ENCODE measurements around the gene TKT.
"Not testable (repeated sequence)": the region's sequence is repeated elsewhere in the genome, so short reads cannot be mapped to it uniquely, and the experiment has no call there.

The TKT gene

DNA sequence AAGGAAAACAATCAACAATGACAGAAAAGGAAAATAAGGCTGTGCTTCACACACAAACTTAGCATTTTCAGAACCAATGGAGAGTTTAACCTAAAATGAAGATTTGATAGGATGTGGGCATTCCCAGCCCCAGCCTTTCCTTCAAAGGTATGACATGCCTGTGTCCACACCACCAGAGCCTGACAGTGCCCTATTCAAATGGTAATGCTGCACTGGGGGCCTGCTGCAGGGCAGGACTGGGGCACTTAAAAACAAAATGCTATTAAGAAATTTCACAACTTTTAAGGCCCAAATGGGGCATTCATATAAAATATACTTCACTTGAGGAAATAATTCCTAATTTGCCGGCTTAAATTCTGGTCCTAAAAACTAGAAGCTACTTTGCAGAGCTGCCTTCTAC lies 30.9 kb upstream of the TKT start:
- no peak overlapping the region for H3K9ac ChIP-seq
- no peak overlapping the region for H3K4me2 ChIP-seq
- H3K4me3 ChIP-seq: no peak overlapping the region

DNA sequence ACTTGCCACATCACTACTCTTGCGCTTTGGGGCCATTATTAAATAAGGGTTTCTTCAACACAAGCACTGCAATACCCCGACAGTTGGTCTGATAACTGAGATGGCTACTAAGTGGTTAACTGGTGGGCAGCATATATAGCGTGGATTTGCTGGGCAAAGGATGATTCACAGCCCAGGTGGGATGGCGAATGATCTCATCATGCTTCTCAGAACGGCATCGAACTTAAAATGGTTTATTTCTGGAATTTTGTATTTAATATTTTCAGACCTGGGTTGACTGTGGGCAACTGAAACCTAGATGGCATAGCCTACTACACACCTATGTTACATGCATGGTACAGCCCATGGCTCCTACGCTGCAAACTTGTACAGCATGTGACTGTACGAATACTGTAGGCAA lies 26.8 kb upstream of the TKT start:
- no peak overlapping the region for H3K9ac ChIP-seq
- H4K20me1 ChIP-seq: peaks cover 5% of the 10 kb centered on the region; the same call in 1 of the 2 replicates
- H3K27ac ChIP-seq: no peak overlapping the region
- no peak for TF ChIP-seq Cebpa-rat (IDR thresholded peaks at IDR 0.05)
- no peaks in the 10 kb centered on the region for H3K9me3 ChIP-seq
- H3K4me1 ChIP-seq: no peaks in the 10 kb centered on the region
- H3K27me3 ChIP-seq: no peaks in the 10 kb centered on the region
- peaks cover 52% of the 10 kb centered on the region for H3K36me3 ChIP-seq
- no peak overlapping the region for H3K4me2 ChIP-seq
- H3K4me3 ChIP-seq: no peak overlapping the region

More for the DNA sequence above, 30.9 kb upstream of the TKT start:
- Histone ChIP-seq H3K36me3 (peaks cover 83% of the 10 kb centered on the region), H4K20me1 (peaks cover 5% of the 10 kb centered on the region; the same call in 1 of the 2 replicates), H3K27me3 (no peaks in the 10 kb centered on the region), H3K4me1 (no peaks in the 10 kb centered on the region), H3K27ac (no peak overlapping the region), H3K9me3 (no peaks in the 10 kb centered on the region)
- TF ChIP-seq Cebpa-rat (IDR thresholded peaks at IDR 0.05): no peak

DNA sequence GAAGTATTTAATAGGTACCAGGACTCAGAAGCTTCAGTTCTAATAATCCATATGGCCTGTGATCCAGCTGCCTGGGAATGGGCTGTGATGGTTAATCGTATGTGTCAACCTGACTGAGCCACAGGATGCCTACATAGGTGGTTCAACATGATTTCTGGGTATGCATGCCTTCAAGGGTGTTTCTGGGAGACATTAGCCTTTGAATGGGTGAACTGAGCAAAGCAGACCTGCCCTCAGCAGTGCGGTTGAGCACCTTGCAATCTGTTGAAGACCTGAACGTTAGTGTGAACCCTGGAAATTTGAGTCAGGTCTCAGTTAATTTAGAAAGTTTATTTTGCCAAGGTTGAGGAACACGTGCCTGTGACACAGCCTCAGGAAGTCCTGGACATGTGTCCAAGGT lies 22.8 kb upstream of the TKT start:
- no peak overlapping the region for H3K4me2 ChIP-seq
- TF ChIP-seq Cebpa-rat (IDR thresholded peaks at IDR 0.05): no peak
- no peaks in the 10 kb centered on the region for H3K27me3 ChIP-seq
- H4K20me1 ChIP-seq: peaks cover 1% of the 10 kb centered on the region; the same call in 1 of the 2 replicates
- H3K4me3 ChIP-seq: no peak overlapping the region
- H3K27ac ChIP-seq: no peak overlapping the region
- no peaks in the 10 kb centered on the region for H3K9me3 ChIP-seq
- H3K4me1 ChIP-seq: no peaks in the 10 kb centered on the region
- peaks cover 13% of the 10 kb centered on the region for H3K36me3 ChIP-seq
- H3K9ac ChIP-seq: no peak overlapping the region

DNA sequence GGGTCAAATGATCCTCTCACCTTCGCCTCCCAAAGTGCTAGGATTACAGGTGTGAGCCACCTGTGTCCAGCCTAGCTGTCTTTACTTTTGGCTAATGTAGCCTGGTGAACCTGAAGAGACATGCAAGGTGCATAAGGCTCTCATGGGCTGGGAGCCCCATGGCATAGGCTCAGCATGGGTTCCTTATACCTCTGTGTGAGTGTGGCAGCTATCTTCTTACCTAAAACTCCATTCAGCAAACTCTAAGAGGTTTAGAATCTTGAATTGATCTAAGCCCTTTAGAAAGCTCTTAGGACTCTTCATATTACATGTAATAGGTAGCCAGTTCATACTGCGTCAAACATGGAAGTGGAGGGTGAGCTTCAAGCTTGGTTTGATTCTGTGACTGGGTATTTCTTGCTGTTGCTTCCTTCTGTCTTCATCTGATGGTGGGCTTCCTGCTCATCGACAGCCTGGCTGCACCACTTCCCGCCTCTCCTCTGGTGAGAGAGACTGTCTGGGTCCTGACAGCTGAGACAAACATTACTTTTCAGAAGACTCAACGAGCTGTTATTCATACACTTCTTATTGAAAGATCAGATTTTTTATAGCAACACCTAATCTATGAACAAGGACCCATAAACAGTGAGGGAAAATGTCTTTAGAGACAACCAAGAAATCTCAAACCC lies 19.2 kb upstream of the TKT start:
- H3K9me3 ChIP-seq: no peaks in the 10 kb centered on the region
- H3K4me1 ChIP-seq: peaks cover 3% of the 10 kb centered on the region
- TF ChIP-seq Cebpa-rat (IDR thresholded peaks at IDR 0.05): no peak
- no peaks in the 10 kb centered on the region for H3K27me3 ChIP-seq
- no peak overlapping the region for H3K9ac ChIP-seq
- H3K27ac ChIP-seq: no peak overlapping the region
- no peak overlapping the region for H3K4me2 ChIP-seq
- H3K36me3 ChIP-seq: no peaks in the 10 kb centered on the region
- H4K20me1 ChIP-seq: no peaks in the 10 kb centered on the region
- no peak overlapping the region for H3K4me3 ChIP-seq

DNA sequence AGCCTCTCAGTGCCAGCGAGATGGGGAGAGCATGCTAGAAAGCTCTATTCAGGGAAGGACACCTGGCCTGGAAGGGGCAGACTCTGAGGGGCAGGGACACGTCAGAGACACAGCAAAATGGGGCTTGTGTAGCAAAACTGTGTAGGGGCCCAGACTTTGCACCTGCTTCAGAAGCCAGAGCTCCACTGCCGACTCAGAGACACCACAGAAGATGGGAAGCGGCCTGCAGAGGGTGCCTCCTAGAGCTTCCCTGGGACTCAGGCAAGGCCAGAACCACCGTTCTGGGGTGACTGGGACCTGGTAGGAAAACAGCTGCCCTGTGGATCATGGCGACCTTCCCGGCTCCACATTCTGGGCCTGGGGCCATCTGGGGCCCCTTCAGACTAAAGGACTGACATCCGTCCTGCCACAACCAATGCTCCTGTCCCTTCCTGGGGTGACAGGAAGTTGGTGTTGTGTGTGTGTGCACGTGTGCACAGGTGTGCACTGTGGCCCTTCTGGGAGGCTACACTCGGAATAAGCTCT lies 17.4 kb upstream of the TKT start:
- no peaks in the 10 kb centered on the region for H3K36me3 ChIP-seq
- no peaks in the 10 kb centered on the region for H3K27me3 ChIP-seq
- H3K4me1 ChIP-seq: peaks cover 8% of the 10 kb centered on the region
- H4K20me1 ChIP-seq: no peaks in the 10 kb centered on the region
- no peaks in the 10 kb centered on the region for H3K9me3 ChIP-seq
- H3K27ac ChIP-seq: no peak overlapping the region
- H3K9ac ChIP-seq: no peak overlapping the region
- TF ChIP-seq Cebpa-rat (IDR thresholded peaks at IDR 0.05): no peak
- no peak overlapping the region for H3K4me2 ChIP-seq
- no peak overlapping the region for H3K4me3 ChIP-seq

DNA sequence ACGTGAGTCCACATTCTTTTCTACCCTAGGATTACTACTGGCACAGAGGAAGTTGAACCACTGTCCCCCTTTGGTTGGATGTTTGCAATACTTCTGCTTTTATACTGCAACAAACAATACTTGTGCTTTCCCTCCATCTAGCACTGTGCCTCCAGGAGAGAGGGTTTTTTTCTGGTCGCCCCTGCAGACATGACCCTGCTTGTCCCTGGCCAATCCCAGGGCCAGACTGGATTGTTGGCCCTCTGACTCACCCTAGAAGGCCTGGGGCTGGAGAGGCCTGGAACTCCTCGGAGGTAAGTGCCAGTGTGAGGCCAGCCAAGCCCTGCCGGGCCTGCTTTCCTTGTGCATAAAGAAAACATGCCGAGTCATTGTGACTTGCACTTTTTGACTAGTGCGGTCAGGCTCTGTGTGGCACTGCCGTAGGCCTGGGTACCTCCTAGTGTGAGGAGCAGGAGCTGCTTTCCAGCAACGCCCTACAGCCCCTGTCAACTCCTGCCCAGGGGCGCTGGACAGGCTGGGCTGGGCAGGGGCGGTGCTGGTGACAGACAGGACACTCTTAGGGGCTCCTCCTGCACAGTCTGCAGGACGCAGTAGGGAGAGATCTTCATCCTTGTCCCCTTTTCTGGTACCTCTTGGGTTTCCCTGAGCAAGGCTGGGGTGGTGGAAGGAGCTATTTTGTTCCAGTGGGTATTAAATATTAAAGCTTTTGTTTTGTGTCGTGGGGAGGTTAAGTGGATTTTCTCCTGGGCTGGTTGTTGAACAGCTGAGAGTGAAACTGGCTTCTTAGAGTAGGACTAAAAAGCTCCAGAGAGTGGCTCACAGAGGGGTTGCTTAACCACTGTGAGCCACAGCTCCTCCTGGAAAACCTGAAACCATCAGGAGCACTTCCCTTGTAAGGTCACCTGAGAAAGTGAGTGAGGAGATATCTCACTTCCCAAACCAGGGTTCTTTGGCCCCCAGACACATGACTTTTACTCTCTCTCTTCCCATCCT lies 14.4 kb upstream of the TKT start:
- Histone ChIP-seq H3K4me1 (peaks cover 8% of the 10 kb centered on the region), H3K4me3 (no peak overlapping the region)

DNA sequence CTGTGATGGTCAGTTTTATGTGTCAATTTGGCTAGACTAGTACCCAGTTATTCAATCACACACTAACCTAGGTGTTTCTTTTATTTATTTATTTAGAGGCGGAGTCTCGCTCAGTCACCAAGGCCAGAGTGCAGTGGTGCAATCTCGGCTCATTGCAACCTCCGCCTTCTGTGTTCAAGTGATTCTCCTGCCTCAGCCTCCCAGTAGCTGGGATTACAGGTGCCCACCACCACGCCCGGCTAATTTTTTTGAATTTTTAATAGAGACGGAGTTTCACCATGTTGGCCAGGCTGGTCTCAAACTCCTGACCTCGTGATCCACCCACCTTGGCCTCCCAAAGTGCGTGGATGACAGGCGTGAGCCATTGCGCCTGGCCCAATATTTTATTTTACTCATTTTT lies 13.4 kb upstream of the TKT start:
- not testable (repeated sequence) for H3K4me2 ChIP-seq, H3K36me3 ChIP-seq, H3K27me3 ChIP-seq, H4K20me1 ChIP-seq, H3K4me1 ChIP-seq, H3K27ac ChIP-seq, H3K9ac ChIP-seq, H3K4me3 ChIP-seq, H3K9me3 ChIP-seq

More for the DNA sequence above, 14.4 kb upstream of the TKT start:
- no peak for TF ChIP-seq Cebpa-rat (IDR thresholded peaks at IDR 0.05)
- Histone ChIP-seq H3K36me3 (no peaks in the 10 kb centered on the region), H3K27me3 (no peaks in the 10 kb centered on the region), H4K20me1 (no peaks in the 10 kb centered on the region), H3K9me3 (no peaks in the 10 kb centered on the region), H3K27ac (peak overlapping the region; percentile 47; the same call in 1 of the 2 replicates), H3K9ac (no peak overlapping the region), H3K4me2 (peak overlapping the region; percentile 24; the same call in 1 of the 2 replicates)

DNA sequence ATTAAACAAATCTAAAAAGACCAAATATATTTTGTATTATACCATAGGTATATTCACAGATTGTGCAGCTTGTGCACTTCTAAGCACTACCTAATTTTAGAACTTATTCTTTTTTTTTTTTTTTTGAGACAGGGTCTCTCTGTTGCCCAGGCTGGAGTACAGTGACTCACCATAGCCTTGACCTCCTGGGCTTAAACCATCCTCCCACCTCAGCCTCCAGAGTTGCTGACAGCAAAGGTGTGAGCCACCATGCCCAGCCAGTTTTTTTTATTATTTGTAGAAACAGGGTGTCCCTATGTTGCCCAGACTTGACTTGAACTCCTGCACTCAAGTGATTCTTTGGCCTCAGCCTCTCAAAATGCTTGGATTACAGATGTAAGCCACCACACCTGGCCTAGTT lies 11.9 kb upstream of the TKT start:
- Histone ChIP-seq H3K36me3 (no peaks in the 10 kb centered on the region), H3K4me3 (no peak overlapping the region), H3K9me3 (no peaks in the 10 kb centered on the region), H3K4me1 (peaks cover 8% of the 10 kb centered on the region), H4K20me1 (no peaks in the 10 kb centered on the region), H3K27ac (no peak overlapping the region), H3K4me2 (no peak overlapping the region), H3K9ac (no peak overlapping the region), H3K27me3 (no peaks in the 10 kb centered on the region)
- no peak for TF ChIP-seq Cebpa-rat (IDR thresholded peaks at IDR 0.05)

DNA sequence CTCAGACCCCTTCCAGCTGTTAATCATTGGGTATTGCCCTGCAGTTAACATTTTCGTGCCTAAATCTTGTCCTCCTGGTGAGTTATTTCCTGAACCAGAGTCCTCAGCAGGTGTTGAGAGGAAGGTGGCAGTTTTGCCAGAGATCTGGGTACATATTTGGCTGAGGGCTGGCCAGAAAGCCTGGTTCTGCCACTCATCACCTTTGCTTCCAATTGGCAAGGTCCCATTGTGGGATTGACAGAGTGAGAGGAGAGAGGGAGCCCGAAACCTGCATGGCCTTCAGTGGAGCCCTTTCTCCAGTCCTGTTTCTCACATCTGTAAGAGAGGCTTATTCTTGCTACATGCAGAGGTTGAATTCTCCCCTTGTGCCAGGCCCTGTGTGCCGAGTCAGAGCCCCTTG lies 8.9 kb upstream of the TKT start:
- H3K27me3 ChIP-seq: no peaks in the 10 kb centered on the region
- H3K9me3 ChIP-seq: no peaks in the 10 kb centered on the region
- no peak overlapping the region for H3K4me2 ChIP-seq
- no peak overlapping the region for H3K27ac ChIP-seq
- H3K9ac ChIP-seq: no peak overlapping the region
- H3K4me1 ChIP-seq: peaks cover 2% of the 10 kb centered on the region
- no peak for TF ChIP-seq Cebpa-rat (IDR thresholded peaks at IDR 0.05)
- H4K20me1 ChIP-seq: no peaks in the 10 kb centered on the region
- no peak overlapping the region for H3K4me3 ChIP-seq
- H3K36me3 ChIP-seq: no peaks in the 10 kb centered on the region

DNA sequence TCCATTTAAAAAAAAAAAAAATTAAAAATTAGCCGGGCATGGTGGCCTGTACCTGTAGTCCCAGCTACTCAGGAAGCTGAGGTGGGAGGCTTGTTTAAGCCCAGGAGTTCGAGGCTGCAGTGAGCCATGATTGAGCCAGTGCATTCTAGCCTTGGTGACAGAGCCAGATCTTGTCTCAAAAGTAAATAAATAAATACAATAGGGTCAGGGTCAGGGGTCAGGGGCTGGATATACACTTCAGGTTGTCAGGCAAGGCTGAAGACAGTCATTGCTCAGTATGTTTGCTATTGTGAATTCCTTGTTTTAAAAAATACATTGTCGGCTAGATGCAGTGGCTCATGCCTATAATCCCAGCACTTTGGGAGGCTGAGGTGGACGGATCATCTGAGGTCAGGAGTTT lies 8.1 kb upstream of the TKT start:
- H3K27ac ChIP-seq: no peak overlapping the region

More for the DNA sequence above, 8.1 kb upstream of the TKT start:
- Histone ChIP-seq H4K20me1 (no peaks in the 10 kb centered on the region), H3K4me1 (no peaks in the 10 kb centered on the region; the same call in 1 of the 2 replicates), H3K27me3 (no peaks in the 10 kb centered on the region), H3K9me3 (no peaks in the 10 kb centered on the region), H3K4me3 (no peak overlapping the region), H3K9ac (no peak overlapping the region), H3K36me3 (no peaks in the 10 kb centered on the region), H3K4me2 (no peak overlapping the region)
- no peak for TF ChIP-seq Cebpa-rat (IDR thresholded peaks at IDR 0.05)
